Trophoblast cell (in vitro differentiated cells and primary cell): ENCODE results near the gene APLN.

Source experiments
- DNase-seq, 2 donors: peaks; one replicate each; pipeline ENCODE4 v3.0.0-alpha.2; 2016
- H2AFZ ChIP-seq: 2 replicates; pipeline ENCODE4 v1.6.1; 2013; ENCODE audit warnings: low read length, moderate library complexity, mild to moderate bottlenecking; ENCODE audit not compliant: insufficient read depth, poor library complexity
- H2AK5ac ChIP-seq: 2 replicates; pipeline ENCODE4 v1.6.1; 2013; ENCODE audit warnings: mild to moderate bottlenecking, low read length
- H2BK120ac ChIP-seq: 2 replicates; pipeline ENCODE4 v1.6.1; 2013; ENCODE audit warnings: low read length, mild to moderate bottlenecking, moderate library complexity; ENCODE audit not compliant: insufficient read depth, poor library complexity
- H2BK12ac ChIP-seq: 2 replicates; pipeline ENCODE4 v1.6.1; 2013; ENCODE audit warnings: mild to moderate bottlenecking, low read length, moderate library complexity
- H2BK5ac ChIP-seq: 2 replicates; pipeline ENCODE4 v1.6.1; 2013; ENCODE audit warnings: low read length, low read depth, moderate library complexity, mild to moderate bottlenecking; ENCODE audit not compliant: poor library complexity
- H3K14ac ChIP-seq: 2 replicates; pipeline ENCODE4 v1.6.1; 2013; ENCODE audit warnings: mild to moderate bottlenecking, low read length
- H3K18ac ChIP-seq: 2 replicates; pipeline ENCODE4 v1.6.1; 2013; ENCODE audit warnings: mild to moderate bottlenecking, low read length
- H3K23ac ChIP-seq: 2 replicates; pipeline ENCODE4 v1.6.1; 2013; ENCODE audit warnings: low read length
- H3K27ac ChIP-seq: 2 replicates; pipeline ENCODE4 v1.5.1; 2013; ENCODE audit warnings: low read depth, mild to moderate bottlenecking, inconsistent platforms, low read length, moderate library complexity
- H3K27me3 ChIP-seq: 2 replicates; pipeline ENCODE4 v1.6.1; 2013; ENCODE audit warnings: inconsistent platforms, mild to moderate bottlenecking, low read length, moderate library complexity; ENCODE audit not compliant: insufficient read depth
- H3K36me3 ChIP-seq, 2 experiments: 1 replicate in 1 of 2; 2 replicates in 1 of 2; pipeline ENCODE4 v1.6.1; 2013; ENCODE audit warnings: low read length in 2 of 2, mild to moderate bottlenecking in 2 of 2, moderate library complexity in 1 of 2; ENCODE audit not compliant: insufficient read depth in 2 of 2, control insufficient read depth in 1 of 2
- H3K4ac ChIP-seq: 2 replicates; pipeline ENCODE4 v1.6.1; 2013; ENCODE audit warnings: low read depth, mild to moderate bottlenecking, low read length, moderate library complexity
- H3K4me1 ChIP-seq, 2 experiments: 1 replicate in 1 of 2; 2 replicates in 1 of 2; pipeline ENCODE4 v1.6.1; 2013; ENCODE audit warnings: low read length in 2 of 2, mild to moderate bottlenecking in 2 of 2, moderate library complexity in 1 of 2; ENCODE audit not compliant: insufficient read depth in 2 of 2, control insufficient read depth in 1 of 2
- H3K4me2 ChIP-seq: 2 replicates; pipeline ENCODE4 v1.6.1; 2013; ENCODE audit warnings: inconsistent platforms, mild to moderate bottlenecking, low read length, moderate library complexity
- H3K4me3 ChIP-seq: 2 replicates; pipeline ENCODE4 v1.5.1; 2013; ENCODE audit warnings: mild to moderate bottlenecking, low read depth, low read length, inconsistent platforms
- H3K79me1 ChIP-seq: one replicate; pipeline ENCODE4 v1.6.1; 2013; ENCODE audit warnings: low read length
- H3K79me2 ChIP-seq: 2 replicates; pipeline ENCODE4 v1.6.1; 2013; ENCODE audit warnings: low read length, mild to moderate bottlenecking; ENCODE audit not compliant: control insufficient read depth, insufficient read depth, poor library complexity
- H3K9ac ChIP-seq: 2 replicates; pipeline ENCODE4 v1.6.1; 2013; ENCODE audit warnings: mild to moderate bottlenecking, low read length
- H3K9me3 ChIP-seq: 2 replicates; pipeline ENCODE4 v1.6.1; 2013; ENCODE audit warnings: low read depth, mild to moderate bottlenecking, control low read depth, inconsistent platforms, low read length; ENCODE audit not compliant: insufficient read depth
- H4K12ac ChIP-seq: 2 replicates; pipeline ENCODE4 v1.6.1; 2013; ENCODE audit warnings: low read depth, mild to moderate bottlenecking, low read length, moderate library complexity
- H4K8ac ChIP-seq: 2 replicates; pipeline ENCODE4 v1.6.1; 2013; ENCODE audit warnings: low read depth, mild to moderate bottlenecking, low read length, moderate library complexity
- H4K91ac ChIP-seq: one replicate; pipeline ENCODE4 v1.6.1; 2013; ENCODE audit warnings: low read depth, mild to moderate bottlenecking, low read length, moderate library complexity
- WGBS: extraction: QIAGEN DNeasy Blood & Tissue Kit; methylation state at CpG from one replicate; pipeline ENCODE4 v1.1.7; 2013; ENCODE audit warnings: missing lambda C conversion rate; ENCODE audit not compliant: insufficient read length, insufficient coverage; ENCODE audit errors: extremely low coverage; 5-methylcytosine and 5-hydroxymethylcytosine counted together

The APLN gene

GRCh38 chrX:129679901-129680300, 25.1 kb upstream of the APLN start:
- no CpG with 5 or more reads among the region's 1 CpG for WGBS
- no peak overlapping the region for H4K8ac ChIP-seq
- no peaks in the 10 kb centered on the region for H3K9me3 ChIP-seq
- H2BK120ac ChIP-seq: no peak overlapping the region
- H3K18ac ChIP-seq: no peak overlapping the region
- H3K27ac ChIP-seq: no peak overlapping the region
- no peak overlapping the region for H2AFZ ChIP-seq
- no peaks in the 10 kb centered on the region for H3K36me3 ChIP-seq
- H3K27me3 ChIP-seq: no peaks in the 10 kb centered on the region
- no peak overlapping the region for H2AK5ac ChIP-seq
- no peaks in the 10 kb centered on the region for H3K79me2 ChIP-seq
- no peak overlapping the region for H2BK12ac ChIP-seq
- no peak overlapping the region for H3K14ac ChIP-seq
- H3K4me2 ChIP-seq: no peak overlapping the region
- no peaks in the 10 kb centered on the region for H3K79me1 ChIP-seq
- no peak overlapping the region for H3K23ac ChIP-seq
- no peak overlapping the region for H4K91ac ChIP-seq
- H4K12ac ChIP-seq: no peak overlapping the region
- no peak overlapping the region for H3K9ac ChIP-seq
- no peak overlapping the region for H3K4ac ChIP-seq
- no peak overlapping the region for H2BK5ac ChIP-seq
- peaks cover 0 to 3% of the 10 kb centered on the region in 2 experiments for H3K4me1 ChIP-seq
- DNase-seq: no peak
- H3K4me3 ChIP-seq: no peak overlapping the region

- H3K79me1 ChIP-seq: no peaks in the 10 kb centered on the region
- no peaks in the 10 kb centered on the region for H3K9me3 ChIP-seq
- no peak overlapping the region for H4K8ac ChIP-seq
- H3K4me3 ChIP-seq: no peak overlapping the region
- H3K4ac ChIP-seq: no peak overlapping the region
- H3K4me2 ChIP-seq: peak overlapping the region; percentile 23
- DNase-seq: no peak
- no peak overlapping the region for H4K91ac ChIP-seq
- peaks cover 0 to 3% of the 10 kb centered on the region in 2 experiments for H3K4me1 ChIP-seq
- H3K36me3 ChIP-seq: no peaks in the 10 kb centered on the region
- no peak overlapping the region for H3K14ac ChIP-seq
- no peak overlapping the region for H2BK5ac ChIP-seq
- H2AFZ ChIP-seq: no peak overlapping the region
- no peak overlapping the region for H3K18ac ChIP-seq
- no CpG with 5 or more reads among the region's 14 CpGs for WGBS
- no peak overlapping the region for H3K9ac ChIP-seq
- no peak overlapping the region for H4K12ac ChIP-seq
- H2BK12ac ChIP-seq: no peak overlapping the region
- no peak overlapping the region for H2BK120ac ChIP-seq
- H3K27me3 ChIP-seq: no peaks in the 10 kb centered on the region
- H3K79me2 ChIP-seq: no peaks in the 10 kb centered on the region
- H2AK5ac ChIP-seq: no peak overlapping the region
- H3K23ac ChIP-seq: no peak overlapping the region
- no peak overlapping the region for H3K27ac ChIP-seq
Measured at GRCh38 chrX:129678614-129679195, 23.9 kb upstream of the APLN start.

GRCh38 chrX:129667412-129667811, 12.7 kb upstream of the APLN start:
- no peak overlapping the region for H3K4ac ChIP-seq
- H3K79me2 ChIP-seq: no peaks in the 10 kb centered on the region
- H3K9ac ChIP-seq: no peak overlapping the region
- no peak overlapping the region for H2AK5ac ChIP-seq
- no peak overlapping the region for H2BK120ac ChIP-seq
- no peak overlapping the region for H3K18ac ChIP-seq
- peaks cover 2 to 10% of the 10 kb centered on the region in 2 experiments for H3K4me1 ChIP-seq
- no peak overlapping the region for H3K23ac ChIP-seq
- H3K4me2 ChIP-seq: no peak overlapping the region
- H3K27me3 ChIP-seq: no peaks in the 10 kb centered on the region
- no peak overlapping the region for H3K14ac ChIP-seq
- no peak overlapping the region for H2AFZ ChIP-seq
- no peak overlapping the region for H4K91ac ChIP-seq
- H3K9me3 ChIP-seq: no peaks in the 10 kb centered on the region
- no peak for DNase-seq
- H3K27ac ChIP-seq: no peak overlapping the region
- H3K36me3 ChIP-seq: no peaks in the 10 kb centered on the region
- peaks cover 4% of the 10 kb centered on the region for H3K79me1 ChIP-seq
- no peak overlapping the region for H2BK5ac ChIP-seq
- H2BK12ac ChIP-seq: no peak overlapping the region
- H4K12ac ChIP-seq: no peak overlapping the region
- no peak overlapping the region for H4K8ac ChIP-seq
- H3K4me3 ChIP-seq: no peak overlapping the region

GRCh38 chrX:129665916-129666644, 11.3 kb upstream of the APLN start:
- peak; percentile 45 to 78 for DNase-seq
- H3K27ac ChIP-seq: peak overlapping the region; percentile 76
- no peak overlapping the region for H3K9ac ChIP-seq
- peak overlapping the region; percentile 55 for H3K4me2 ChIP-seq
- peaks cover 4% of the 10 kb centered on the region for H3K79me1 ChIP-seq
- H3K36me3 ChIP-seq: no peaks in the 10 kb centered on the region
- no peak overlapping the region for H3K23ac ChIP-seq
- no peaks in the 10 kb centered on the region for H3K27me3 ChIP-seq
- no peak overlapping the region for H3K18ac ChIP-seq
- no peak overlapping the region for H2BK5ac ChIP-seq
- peak overlapping the region; percentile 71 for H2BK12ac ChIP-seq
- H3K79me2 ChIP-seq: no peaks in the 10 kb centered on the region
- no peak overlapping the region for H4K91ac ChIP-seq
- H3K4me3 ChIP-seq: no peak overlapping the region
- no peak overlapping the region for H2BK120ac ChIP-seq
- no peak overlapping the region for H3K4ac ChIP-seq
- H2AFZ ChIP-seq: no peak overlapping the region
- no CpG with 5 or more reads among the region's 7 CpGs for WGBS
- H3K4me1 ChIP-seq: peaks cover 2 to 10% of the 10 kb centered on the region in 2 experiments
- H4K12ac ChIP-seq: no peak overlapping the region
- no peak overlapping the region for H2AK5ac ChIP-seq
- H3K14ac ChIP-seq: no peak overlapping the region
- no peaks in the 10 kb centered on the region for H3K9me3 ChIP-seq
- no peak overlapping the region for H4K8ac ChIP-seq
